Measurements from ENCODE around the gene SH3RF3.
"Not testable (repeated sequence)": the region's sequence is repeated elsewhere in the genome, so short reads cannot be mapped to it uniquely, and the experiment has no call there.

Gene SH3RF3

GRCh38 chr2:109128616-109129355 lies at the start of gene SH3RF3:
SH3RF3 (plus strand) TSS chr2:109129205.
- DNase-seq (ENCODE audit: low read depth), result no peak

GRCh38 chr2:109079590-109079989 lies 49.4 kb upstream of the SH3RF3 start:
- DNase-seq (ENCODE audit: low read depth), result no peak

GRCh38 chr2:109080109-109080508 lies 48.9 kb upstream of the SH3RF3 start:
- DNase-seq (ENCODE audit: low read depth), result no peak

- no peak for DNase-seq (ENCODE audit: low read depth)
These were observed 48.2 kb upstream of the SH3RF3 start for GRCh38 chr2:109080757-109081156.

- DNase-seq (ENCODE audit: low read depth), result no peak
These were observed 47.6 kb upstream of the SH3RF3 start for GRCh38 chr2:109081374-109081773.

GRCh38 chr2:109083771-109084170 lies 45.2 kb upstream of the SH3RF3 start:
- DNase-seq (ENCODE audit: low read depth), result no peak

- DNase-seq (ENCODE audit: low read depth), result no peak
These were observed 44.7 kb upstream of the SH3RF3 start for GRCh38 chr2:109084341-109084740.

GRCh38 chr2:109085912-109086742 lies 42.9 kb upstream of the SH3RF3 start:
- DNase-seq (ENCODE audit: low read depth), result no peak

- DNase-seq (ENCODE audit: low read depth), result no peak
These were observed 42.3 kb upstream of the SH3RF3 start for GRCh38 chr2:109086743-109087020.

GRCh38 chr2:109087055-109087663 lies 41.8 kb upstream of the SH3RF3 start:
- DNase-seq (ENCODE audit: low read depth), result no peak

GRCh38 chr2:109089602-109090300 lies 39.3 kb upstream of the SH3RF3 start:
- no peak for DNase-seq (ENCODE audit: low read depth)

- no peak for DNase-seq (ENCODE audit: low read depth)
These were observed 37.5 kb upstream of the SH3RF3 start for GRCh38 chr2:109091526-109091925.

GRCh38 chr2:109094144-109094543 lies 34.9 kb upstream of the SH3RF3 start:
- no peak for DNase-seq (ENCODE audit: low read depth)

- no peak for DNase-seq (ENCODE audit: low read depth)
These were observed 30.6 kb upstream of the SH3RF3 start for GRCh38 chr2:109098251-109098920.

- DNase-seq (ENCODE audit: low read depth), result no peak
These were observed 30.1 kb upstream of the SH3RF3 start for GRCh38 chr2:109098921-109099273.

- DNase-seq (ENCODE audit: low read depth), result no peak
These were observed 26.3 kb upstream of the SH3RF3 start for GRCh38 chr2:109102588-109103233.

- DNase-seq (ENCODE audit: low read depth), result no peak
These were observed 23.9 kb upstream of the SH3RF3 start for GRCh38 chr2:109105113-109105512.

GRCh38 chr2:109108740-109109139 lies 20.3 kb upstream of the SH3RF3 start:
- no peak for DNase-seq (ENCODE audit: low read depth)

GRCh38 chr2:109109342-109109741 lies 19.7 kb upstream of the SH3RF3 start:
- no peak for DNase-seq (ENCODE audit: low read depth)

GRCh38 chr2:109110170-109110569 lies 18.8 kb upstream of the SH3RF3 start:
- DNase-seq (ENCODE audit: low read depth), result no peak

GRCh38 chr2:109117181-109117580 lies 11.8 kb upstream of the SH3RF3 start:
- not testable (repeated sequence) for DNase-seq (ENCODE audit: low read depth)

GRCh38 chr2:109117780-109118179 lies 11.2 kb upstream of the SH3RF3 start:
- DNase-seq (ENCODE audit: low read depth), result no peak

Measured in T-helper 22 cell (primary cell).